HG03469 (cell line): ENCODE measurements around the gene B3GALNT1.

ENCODE experiments used
- ATAC-seq: cut with Tn5 transposase; IDR thresholded peaks from one replicate; pipeline ENCODE4 v1.9.1; 2021; ENCODE audit warnings: mild to moderate bottlenecking, moderate library complexity, moderate number of reproducible peaks; ENCODE audit not compliant: unreplicated experiment

The B3GALNT1 gene

GRCh38 chr3:161104561-161105551 is at the start of gene B3GALNT1:
Gene B3GALNT1 (minus strand): TSS chr3:161105349. CDS start chr3:161086754, 18,595 bp downstream.
- peak; percentile 60 for ATAC-seq

GRCh38 chr3:161153480-161153879 is 48.3 kb upstream of the B3GALNT1 start:
- no peak for ATAC-seq

- ATAC-seq: no peak
Measured at GRCh38 chr3:161150001-161150525, 44.9 kb upstream of the B3GALNT1 start.

- ATAC-seq: no peak
Measured at GRCh38 chr3:161149529-161149928, 44.4 kb upstream of the B3GALNT1 start.

- no peak for ATAC-seq
Measured at GRCh38 chr3:161148832-161149475, 43.8 kb upstream of the B3GALNT1 start.

- ATAC-seq: no peak
Measured at GRCh38 chr3:161142486-161142885, 37.3 kb upstream of the B3GALNT1 start.

- no peak for ATAC-seq
Measured at GRCh38 chr3:161139686-161140085, 34.5 kb upstream of the B3GALNT1 start.

GRCh38 chr3:161137260-161137659 is 32.1 kb upstream of the B3GALNT1 start:
- ATAC-seq: no peak

- no peak for ATAC-seq
Measured at GRCh38 chr3:161132391-161132790, 27.2 kb upstream of the B3GALNT1 start.

GRCh38 chr3:161126495-161126894 is 21.3 kb upstream of the B3GALNT1 start:
- ATAC-seq: no peak

- no peak for ATAC-seq
Measured at GRCh38 chr3:161117646-161118045, 12.5 kb upstream of the B3GALNT1 start.

- no peak for ATAC-seq
Measured at GRCh38 chr3:161108840-161109239, 3.7 kb upstream of the B3GALNT1 start.

- no peak for ATAC-seq
Measured at GRCh38 chr3:161107311-161107710, 2.2 kb upstream of the B3GALNT1 start.

GRCh38 chr3:161103776-161104385 is 1.3 kb downstream of the B3GALNT1 start:
- no peak for ATAC-seq

GRCh38 chr3:161101609-161102008 is 3.5 kb downstream of the B3GALNT1 start:
- no peak for ATAC-seq

GRCh38 chr3:161100994-161101393 is 4.2 kb downstream of the B3GALNT1 start:
- no peak for ATAC-seq

GRCh38 chr3:161096771-161097367 is 8.3 kb downstream of the B3GALNT1 start:
- no peak for ATAC-seq

- ATAC-seq: no peak
Measured at GRCh38 chr3:161093895-161094294, 11.3 kb downstream of the B3GALNT1 start.

- ATAC-seq: no peak
Measured at GRCh38 chr3:161084277-161084676, 20.9 kb downstream of the B3GALNT1 start.

- ATAC-seq: no peak
Measured at GRCh38 chr3:161083131-161083530, 22.0 kb downstream of the B3GALNT1 start.

- ATAC-seq: no peak
Measured at GRCh38 chr3:161082063-161082462, 23.1 kb downstream of the B3GALNT1 start.
